ENCODE data around the gene TMEM237. TPM values are rescaled to one million over a fixed set of nuclear protein-coding genes. Genes with fewer than 3 reads are reported as not detected.

Gene TMEM237
- total RNA-seq, 3 donors from 2014 or later (not counting 1 experiment from before 2014, with no cell fraction given), result 2.8 to 3.9 (median 3.4) TPM

GRCh38 chr2:201649442-201649841 is 6.1 kb upstream of the TMEM237 start:
- no peak overlapping the region for H3K4me3 Mint-ChIP-seq
- Histone ChIP-seq H3K27me3 (ENCODE audit: control insufficient read depth, insufficient read depth, low read length) (peaks cover 5% of the 10 kb centered on the region), H3K4me3 (ENCODE audit: low read length) (no peak overlapping the region), H3K9me3 (ENCODE audit: control insufficient read depth, insufficient read depth, low read length) (no peaks in the 10 kb centered on the region), H3K27ac (ENCODE audit: low read length) (no peak overlapping the region), H3K36me3 (ENCODE audit: control insufficient read depth, insufficient read depth, low read length) (no peaks in the 10 kb centered on the region), H3K4me1 (ENCODE audit: control insufficient read depth, insufficient read depth, low read length) (no peaks in the 10 kb centered on the region)
- DNase-seq (no peak), ATAC-seq (no peak)
- no peak for TF ChIP-seq CTCF (IDR thresholded peaks at IDR 0.05)
- no peaks in the 10 kb centered on the region for H3K36me3 Mint-ChIP-seq
- H3K9me3 Mint-ChIP-seq, result no peaks in the 10 kb centered on the region
- peaks cover 13 to 33% of the 10 kb centered on the region in 2 donors for H3K27me3 Mint-ChIP-seq (ENCODE audit: low read depth in 2 of 2)
- intact Hi-C loops (cut with micrococcal nuclease), result no loop called here
- no peaks in the 10 kb centered on the region for H3K4me1 Mint-ChIP-seq
- 97% methylated on average over 2 of the region's 2 CpGs for WGBS (ENCODE audit: insufficient coverage)
- H3K27ac Mint-ChIP-seq, result no peak overlapping the region

- no peak overlapping the region for H3K4me3 Mint-ChIP-seq
- 99% methylated on average over 4 of the region's 5 CpGs for WGBS (ENCODE audit: insufficient coverage)
- Histone ChIP-seq H3K4me3 (ENCODE audit: low read length) (no peak overlapping the region), H3K4me1 (ENCODE audit: control insufficient read depth, insufficient read depth, low read length) (peaks cover 2% of the 10 kb centered on the region), H3K36me3 (ENCODE audit: control insufficient read depth, insufficient read depth, low read length) (no peaks in the 10 kb centered on the region), H3K27me3 (ENCODE audit: control insufficient read depth, insufficient read depth, low read length) (peaks cover 5% of the 10 kb centered on the region), H3K27ac (ENCODE audit: low read length) (no peak overlapping the region), H3K9me3 (ENCODE audit: control insufficient read depth, insufficient read depth, low read length) (no peaks in the 10 kb centered on the region)
- H3K36me3 Mint-ChIP-seq, result no peaks in the 10 kb centered on the region
- no peak for TF ChIP-seq CTCF (IDR thresholded peaks at IDR 0.05)
- intact Hi-C loops (cut with micrococcal nuclease), result no loop called here
- DNase-seq, result no peak
- ATAC-seq, result no peak
- peaks cover 6% of the 10 kb centered on the region in 2 donors for H3K4me1 Mint-ChIP-seq
- peaks cover 5 to 20% of the 10 kb centered on the region in 2 donors for H3K27me3 Mint-ChIP-seq (ENCODE audit: low read depth in 2 of 2)
- H3K27ac Mint-ChIP-seq, result no peak overlapping the region
- no peaks in the 10 kb centered on the region for H3K9me3 Mint-ChIP-seq
These were observed 4.1 kb upstream of the TMEM237 start for GRCh38 chr2:201647431-201647830.

DNA sequence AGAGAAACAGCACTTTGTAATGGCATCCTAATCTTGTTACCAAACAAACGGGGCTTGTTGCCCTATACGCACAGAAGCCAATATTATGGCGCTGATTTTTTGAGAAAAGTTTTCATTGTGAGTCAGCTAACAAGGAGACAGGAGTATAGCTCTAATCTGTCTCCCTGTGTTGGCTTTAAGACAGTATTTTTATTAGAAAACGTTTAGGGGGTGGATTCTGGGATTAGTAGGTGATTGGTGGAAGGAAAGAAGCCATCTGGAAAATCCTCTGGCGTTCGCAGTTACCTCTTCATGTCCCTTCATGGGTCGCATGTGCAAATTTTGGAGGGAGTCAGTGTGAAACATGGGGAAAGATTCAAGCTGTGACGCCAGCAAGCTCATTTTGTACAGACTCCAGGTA is 698 bp upstream of the TMEM237 start:
- TF ChIP-seq CTCF (IDR thresholded peaks at IDR 0.05), result no peak
- no peak for DNase-seq
- WGBS (ENCODE audit: insufficient coverage), result 89% methylated on average over 8 of the region's 8 CpGs
- no peaks in the 10 kb centered on the region for H3K27me3 ChIP-seq (ENCODE audit: control insufficient read depth, insufficient read depth, low read length)
- Mint-ChIP-seq H3K36me3 (no peaks in the 10 kb centered on the region), H3K4me1 (peaks cover 15% of the 10 kb centered on the region in 2 donors), H3K27ac (peak overlapping the region in 1 of 2 donors; percentile 92), H3K27me3 (ENCODE audit: low read depth in 2 of 2) (peaks cover 5% of the 10 kb centered on the region in 2 donors), H3K9me3 (no peaks in the 10 kb centered on the region), H3K4me3 (peak overlapping the region; percentile 96)
- no peak for ATAC-seq
- no peaks in the 10 kb centered on the region for H3K36me3 ChIP-seq (ENCODE audit: control insufficient read depth, insufficient read depth, low read length)
- H3K9me3 ChIP-seq (ENCODE audit: control insufficient read depth, insufficient read depth, low read length), result no peaks in the 10 kb centered on the region
- H3K27ac ChIP-seq (ENCODE audit: low read length), result no peak overlapping the region
- intact Hi-C loops (cut with micrococcal nuclease), result no loop called here
- no peak overlapping the region for H3K4me3 ChIP-seq (ENCODE audit: low read length)
- H3K4me1 ChIP-seq (ENCODE audit: control insufficient read depth, insufficient read depth, low read length), result peaks cover 2% of the 10 kb centered on the region

DNA sequence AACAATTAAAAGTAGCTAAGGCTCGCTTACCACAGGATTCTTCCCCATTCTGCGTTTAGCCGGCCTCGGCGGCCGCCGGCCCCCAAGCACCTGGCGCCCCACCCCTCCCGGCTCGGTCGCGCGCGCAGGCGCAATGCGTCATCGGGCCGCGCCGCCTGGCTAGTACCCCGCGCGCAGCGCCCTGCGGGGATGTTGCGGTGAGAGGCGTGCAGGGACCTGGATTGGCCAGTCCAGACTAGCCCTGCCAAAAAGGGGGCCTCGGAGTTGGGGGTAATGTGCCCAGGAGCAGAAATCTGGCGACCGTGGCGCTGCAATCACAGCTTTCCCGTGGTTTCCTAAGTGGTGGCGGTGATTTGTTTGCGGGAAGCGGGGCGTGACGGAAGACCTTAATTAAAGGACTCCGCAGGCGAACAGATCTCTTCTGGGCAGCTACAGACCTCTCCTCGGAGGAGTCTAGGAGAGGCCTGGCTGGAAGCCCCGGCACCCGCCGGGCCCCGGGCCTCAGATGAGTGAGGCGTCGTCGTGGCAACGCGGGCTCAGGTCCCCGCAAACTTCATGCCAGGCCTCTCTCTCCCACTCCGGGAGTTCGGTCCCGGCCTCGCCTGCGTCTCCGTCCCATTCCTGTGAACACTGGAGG is 606 bp downstream of the TMEM237 start:
- ATAC-seq (peak; percentile 90 to 94 (median 91)), DNase-seq (peak; percentile 83 to 91)
- intact Hi-C loops (cut with micrococcal nuclease), result loop anchor here (1.0 kb wide), 1 partner anchor 191 kb away; the partner anchor contains the start of genes STRADB and TRAK2
- Mint-ChIP-seq H3K4me1 (peaks cover 15% of the 10 kb centered on the region in 2 donors), H3K27me3 (ENCODE audit: low read depth in 2 of 2) (peaks cover 0 to under 1% of the 10 kb centered on the region in 2 donors), H3K9me3 (no peaks in the 10 kb centered on the region), H3K36me3 (no peaks in the 10 kb centered on the region), H3K4me3 (peak overlapping the region; percentile 96), H3K27ac (peak overlapping the region; percentile 85 to 92)
- WGBS (ENCODE audit: insufficient coverage), result under 1% methylated on average over 56 of the region's 56 CpGs
- peak overlapping the region; percentile 71 for H3K27ac ChIP-seq (ENCODE audit: low read length)
- H3K9me3 ChIP-seq (ENCODE audit: control insufficient read depth, insufficient read depth, low read length), result no peaks in the 10 kb centered on the region
- H3K27me3 ChIP-seq (ENCODE audit: control insufficient read depth, insufficient read depth, low read length), result no peaks in the 10 kb centered on the region
- H3K4me3 ChIP-seq (ENCODE audit: low read length), result peak overlapping the region; percentile 78
- peaks cover 2% of the 10 kb centered on the region for H3K4me1 ChIP-seq (ENCODE audit: control insufficient read depth, insufficient read depth, low read length)
- TF ChIP-seq CTCF (IDR thresholded peaks at IDR 0.05), result no peak
- H3K36me3 ChIP-seq (ENCODE audit: control insufficient read depth, insufficient read depth, low read length), result no peaks in the 10 kb centered on the region

Measured in natural killer cell (primary cell).